CD14-positive monocyte (primary cell): ENCODE measurements around the gene BRI3. TPM values are rescaled to one million over a fixed set of nuclear protein-coding genes. Genes with fewer than 3 reads are reported as not detected.

Experiments
- DNase-seq, 3 donors: peaks; one replicate each; pipeline ENCODE4 v3.0.0-alpha.2; 2011 to 2022
- H2AFZ ChIP-seq: 2 replicates; pipeline ENCODE4 v1.6.0; 2012; ENCODE audit warnings: mild to moderate bottlenecking, low read depth, low read length, inconsistent platforms; ENCODE audit not compliant: insufficient read depth, poor library complexity, severe bottlenecking
- H3K27ac ChIP-seq, 2 donors: 1 replicate in 1 of 2; 2 replicates in 1 of 2; pipeline ENCODE4 v1.5.1; 2012 to 2013; ENCODE audit warnings: low read length in 2 of 2, control low read depth in 1 of 2, inconsistent platforms in 1 of 2, low read depth in 1 of 2, mild to moderate bottlenecking in 1 of 2
- H3K27me3 ChIP-seq, 2 donors: one replicate each; pipeline versions ENCODE4 v1.6.0 to v1.6.1; 2011 to 2013; ENCODE audit warnings: low read length in 2 of 2; ENCODE audit not compliant: control insufficient read depth in 2 of 2, insufficient read depth in 2 of 2
- H3K36me3 ChIP-seq, 2 donors: replicated peaks in 1 of 2; 1 replicate in 1 of 2; 2 replicates in 1 of 2; pipeline versions ENCODE4 v1.5.1 to v1.6.1; 2012 to 2013; ENCODE audit warnings: low read length in 2 of 2, control low read depth in 1 of 2, inconsistent platforms in 1 of 2, mild to moderate bottlenecking in 1 of 2; ENCODE audit not compliant: insufficient read depth in 2 of 2, control insufficient read depth in 1 of 2
- H3K4me1 ChIP-seq, 2 donors: 1 replicate in 1 of 2; 2 replicates in 1 of 2; pipeline versions ENCODE4 v1.5.1 to v1.6.1; 2012 to 2013; ENCODE audit warnings: low read length in 2 of 2, control low read depth in 1 of 2, inconsistent platforms in 1 of 2, mild to moderate bottlenecking in 1 of 2, moderate library complexity in 1 of 2; ENCODE audit not compliant: insufficient read depth in 2 of 2, control insufficient read depth in 1 of 2
- H3K4me2 ChIP-seq: replicated peaks from 2 replicates; pipeline ENCODE3; 2012; ENCODE audit warnings: low read length, moderate library complexity, mild to moderate bottlenecking; ENCODE audit not compliant: poor library complexity, severe bottlenecking; ENCODE audit errors: extremely low read depth
- H3K4me3 ChIP-seq, 3 experiments: fragments of 200-600 bp in 1 of 3; sonication (generic) in 1 of 3; replicated peaks in 1 of 3; 1 replicate in 2 of 3; 2 replicates in 1 of 3; pipeline ENCODE4 v1.5.1; 2011 to 2013; ENCODE audit warnings: low read length in 3 of 3, mild to moderate bottlenecking in 3 of 3, control low read depth in 2 of 3, low read depth in 2 of 3, inconsistent platforms in 1 of 3, moderate library complexity in 1 of 3
- H3K79me2 ChIP-seq: 2 replicates; pipeline ENCODE4 v1.6.0; 2012; ENCODE audit warnings: mild to moderate bottlenecking, control low read depth, inconsistent platforms, low read length, moderate library complexity; ENCODE audit not compliant: insufficient read depth
- H3K9ac ChIP-seq: 2 replicates; pipeline ENCODE4 v1.6.0; 2017; ENCODE audit warnings: low read length, mild to moderate bottlenecking; ENCODE audit not compliant: insufficient read depth, poor library complexity, severe bottlenecking
- H3K9me3 ChIP-seq, 2 donors: replicated peaks in 1 of 2; 1 replicate in 1 of 2; 2 replicates in 1 of 2; pipeline versions ENCODE4 v1.5.1 to v1.6.1; 2012 to 2013; ENCODE audit warnings: low read length in 2 of 2, control low read depth in 1 of 2; ENCODE audit not compliant: control insufficient read depth in 1 of 2, insufficient read depth in 1 of 2
- H4K20me1 ChIP-seq: 2 replicates; pipeline ENCODE4 v1.6.0; 2012; ENCODE audit warnings: mild to moderate bottlenecking, low read length, control low read depth, moderate library complexity; ENCODE audit not compliant: insufficient read depth
- H3K27ac Mint-ChIP-seq, 7 donors: one replicate each; pipeline ENCODE4 v1.8.0; 2020; ENCODE audit warnings: mild to moderate bottlenecking in 7 of 7, mixed read lengths in 7 of 7, moderate library complexity in 6 of 7, inconsistent platforms in 2 of 7
- H3K27me3 Mint-ChIP-seq, 3 donors: one replicate each; pipeline ENCODE4 v1.8.0; 2021 to 2022; ENCODE audit warnings: low read depth in 3 of 3, mild to moderate bottlenecking in 3 of 3, mixed read lengths in 3 of 3, moderate library complexity in 3 of 3, inconsistent platforms in 1 of 3
- H3K36me3 Mint-ChIP-seq, 2 donors: one replicate each; pipeline ENCODE4 v1.8.0; 2020; ENCODE audit warnings: mixed read lengths in 2 of 2, inconsistent platforms in 1 of 2, mild to moderate bottlenecking in 1 of 2
- H3K4me1 Mint-ChIP-seq: one replicate; pipeline ENCODE4 v1.8.0; 2020; ENCODE audit warnings: mild to moderate bottlenecking, mixed read lengths
- H3K4me3 Mint-ChIP-seq, 2 donors: one replicate each; pipeline ENCODE4 v1.8.0; 2020; ENCODE audit warnings: mild to moderate bottlenecking in 2 of 2, mixed read lengths in 2 of 2, moderate library complexity in 1 of 2
- H3K9me3 Mint-ChIP-seq, 7 donors: one replicate each; pipeline ENCODE4 v1.8.0; 2020 to 2022; ENCODE audit warnings: mixed read lengths in 7 of 7, mild to moderate bottlenecking in 6 of 7, moderate library complexity in 6 of 7, inconsistent platforms in 2 of 7
- WGBS: methylation state at CpG from one replicate; pipeline ENCODE4 v1.1.5; 2013; ENCODE audit warnings: missing lambda C conversion rate; ENCODE audit not compliant: insufficient coverage; 5-methylcytosine and 5-hydroxymethylcytosine counted together
- intact Hi-C, 2 donors: fragments of 100-400 bp; cut with micrococcal nuclease; formaldehyde crosslinking; loops; one replicate each; pipeline versions ENCODE4 v1.15.0 to v1.15.1; 2023
- polyA plus RNA-seq, 3 donors: library from polyadenylated mRNA; depleted of rRNA in 1 of 3; unstranded in 2 of 3; stranded (reverse) in 1 of 3; fragments of 300-500 nt in 2 of 3; fragments of >200 nt in 1 of 3; fragmentation: Illumina TruSeq in 2 of 3; gene quantifications; 1 replicate in 2 of 3; 2 replicates in 1 of 3; pipeline ENCODE4 v1.2.3, GENCODE V29; 2012 to 2021
- TF ChIP-seq, protein P1 (sequence below): fragments of 200-600 bp; IDR thresholded peaks from one replicate; pipeline ENCODE4 v1.8.0; 2022; ENCODE audit warnings: antibody characterized with exemption, mild to moderate bottlenecking

BRI3 gene
- polyA plus RNA-seq, 3 donors: 120 to 273 (median 149) TPM

DNA sequence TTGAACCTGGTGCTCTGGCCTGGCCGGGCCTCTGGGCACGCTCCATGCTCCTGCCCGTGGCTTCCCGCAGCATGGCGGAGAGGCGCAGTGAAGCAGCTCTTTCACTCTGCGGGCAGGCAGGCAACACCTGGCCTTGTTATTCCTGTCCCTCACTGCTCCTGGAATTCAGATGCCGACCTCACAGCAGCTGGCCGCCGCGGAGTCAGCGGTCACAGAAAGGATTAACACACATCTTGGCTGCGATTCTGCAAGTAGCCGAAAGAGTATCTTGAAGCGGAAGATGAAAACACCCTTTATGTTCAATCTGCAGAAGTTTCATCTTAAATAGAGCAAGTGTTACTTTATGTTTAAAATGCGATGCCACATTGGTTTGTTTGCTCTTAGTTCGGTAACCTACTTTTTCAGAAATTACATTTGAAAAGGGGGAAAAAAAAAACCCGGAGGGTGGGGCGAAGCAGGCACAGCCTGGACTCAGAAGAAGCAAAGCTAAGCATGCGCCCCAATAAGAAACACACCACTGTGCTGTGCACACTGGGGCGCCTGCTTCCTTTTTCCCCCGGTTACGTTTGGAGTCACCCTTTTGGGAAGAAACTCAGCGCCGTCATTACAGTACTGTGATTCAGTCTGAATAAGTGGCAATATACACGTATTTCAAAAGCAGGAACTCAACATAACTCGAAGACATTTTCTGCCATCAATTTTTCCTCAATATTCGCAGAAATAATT lies 42.3 kb downstream of the BRI3 start:
- Histone ChIP-seq H3K9ac (no peak overlapping the region), H3K4me2 (no peak overlapping the region), H3K9me3 (no peaks in the 10 kb centered on the region), H3K4me1 (no peaks in the 10 kb centered on the region), H3K79me2 (no peaks in the 10 kb centered on the region), H2AFZ (no peak overlapping the region), H4K20me1 (no peaks in the 10 kb centered on the region), H3K27ac (no peak overlapping the region), H3K4me3 (no peak overlapping the region), H3K27me3 (peaks cover 0 to 5% of the 10 kb centered on the region in 2 donors), H3K36me3 (no peaks in the 10 kb centered on the region)
- Mint-ChIP-seq H3K4me1 (peaks cover 3% of the 10 kb centered on the region), H3K9me3 (peaks cover 0 to 2% (median 0%) of the 10 kb centered on the region in 7 donors), H3K27ac (no peak overlapping the region), H3K4me3 (no peak overlapping the region), H3K36me3 (no peaks in the 10 kb centered on the region), H3K27me3 (peaks cover 9 to 27% (median 24%) of the 10 kb centered on the region in 3 donors)
- WGBS: 74% methylated on average over 17 of the region's 28 CpGs
- DNase-seq: no peak
- intact Hi-C loops: no loop called here
- TF ChIP-seq, protein P1, sequence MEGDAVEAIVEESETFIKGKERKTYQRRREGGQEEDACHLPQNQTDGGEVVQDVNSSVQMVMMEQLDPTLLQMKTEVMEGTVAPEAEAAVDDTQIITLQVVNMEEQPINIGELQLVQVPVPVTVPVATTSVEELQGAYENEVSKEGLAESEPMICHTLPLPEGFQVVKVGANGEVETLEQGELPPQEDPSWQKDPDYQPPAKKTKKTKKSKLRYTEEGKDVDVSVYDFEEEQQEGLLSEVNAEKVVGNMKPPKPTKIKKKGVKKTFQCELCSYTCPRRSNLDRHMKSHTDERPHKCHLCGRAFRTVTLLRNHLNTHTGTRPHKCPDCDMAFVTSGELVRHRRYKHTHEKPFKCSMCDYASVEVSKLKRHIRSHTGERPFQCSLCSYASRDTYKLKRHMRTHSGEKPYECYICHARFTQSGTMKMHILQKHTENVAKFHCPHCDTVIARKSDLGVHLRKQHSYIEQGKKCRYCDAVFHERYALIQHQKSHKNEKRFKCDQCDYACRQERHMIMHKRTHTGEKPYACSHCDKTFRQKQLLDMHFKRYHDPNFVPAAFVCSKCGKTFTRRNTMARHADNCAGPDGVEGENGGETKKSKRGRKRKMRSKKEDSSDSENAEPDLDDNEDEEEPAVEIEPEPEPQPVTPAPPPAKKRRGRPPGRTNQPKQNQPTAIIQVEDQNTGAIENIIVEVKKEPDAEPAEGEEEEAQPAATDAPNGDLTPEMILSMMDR: no peak

DNA sequence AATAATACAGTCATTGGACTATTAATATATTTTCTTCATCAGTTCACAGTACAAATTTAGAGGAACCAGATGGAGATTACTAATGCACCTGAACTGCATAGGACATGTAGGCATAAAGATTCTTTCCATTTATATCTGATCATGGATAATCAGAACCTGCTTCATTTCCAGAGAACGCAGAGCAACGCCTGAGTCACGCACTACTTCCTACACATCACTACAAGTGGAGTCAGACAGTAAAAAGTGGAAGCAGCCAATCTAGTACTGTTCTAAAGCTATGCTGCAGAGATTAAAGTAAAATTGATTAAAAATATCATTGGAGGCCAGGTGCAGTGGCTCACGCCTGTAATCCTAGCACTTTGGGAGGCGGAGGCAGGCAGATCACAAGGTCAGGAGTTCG lies 43.3 kb downstream of the BRI3 start:
- Mint-ChIP-seq H3K4me3 (no peak overlapping the region), H3K36me3 (no peaks in the 10 kb centered on the region), H3K27me3 (peaks cover 10 to 29% (median 24%) of the 10 kb centered on the region in 3 donors), H3K9me3 (peaks cover 0 to 2% (median 0%) of the 10 kb centered on the region in 7 donors), H3K4me1 (peaks cover 3% of the 10 kb centered on the region), H3K27ac (no peak overlapping the region)
- Histone ChIP-seq H3K4me3 (no peak overlapping the region), H3K79me2 (no peaks in the 10 kb centered on the region), H3K27ac (no peak overlapping the region), H3K9ac (no peak overlapping the region), H3K9me3 (no peaks in the 10 kb centered on the region), H3K4me2 (no peak overlapping the region), H3K4me1 (no peaks in the 10 kb centered on the region), H4K20me1 (no peaks in the 10 kb centered on the region), H2AFZ (no peak overlapping the region), H3K36me3 (no peaks in the 10 kb centered on the region), H3K27me3 (peaks cover 0 to 5% of the 10 kb centered on the region in 2 donors)
- DNase-seq: no peak
- TF ChIP-seq, protein P1: no peak
- WGBS: 90% methylated on average over 3 of the region's 6 CpGs
- intact Hi-C loops: no loop called here
